ENCODE measurements around the gene LDLRAD3. TPM values are rescaled to one million over a fixed set of nuclear protein-coding genes. Genes with fewer than 3 reads are reported as not detected.

The LDLRAD3 gene
- total and polyA plus RNA-seq, 11 donors, result 1.1 to 7.7 (median 2.6) TPM

DNA sequence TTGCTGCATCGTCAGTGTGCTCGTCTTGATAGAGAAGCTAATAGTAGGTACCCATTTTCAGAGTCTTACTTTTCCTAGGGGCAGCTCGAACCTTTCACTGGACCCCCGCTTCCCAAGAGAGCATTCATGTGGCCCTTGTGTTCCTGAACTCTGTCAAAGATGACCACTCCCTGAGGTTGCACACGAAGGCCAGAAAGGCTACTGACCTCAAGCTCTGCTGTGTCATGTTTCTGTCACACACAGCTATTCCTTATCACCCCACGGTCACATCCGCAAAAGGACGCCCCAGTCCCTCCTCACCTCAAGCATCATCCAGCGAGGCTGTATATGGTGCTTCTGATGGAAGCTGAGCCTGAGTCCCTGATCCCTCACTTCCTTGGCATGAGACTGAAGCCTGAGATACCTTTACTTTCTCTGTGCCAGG lies 171.5 kb downstream of the LDLRAD3 start:
- no peak for ATAC-seq
- Histone ChIP-seq H3K9me3 (peaks cover 0 to 16% (median 0%) of the 10 kb centered on the region in 12 donors), H3K36me3 (no peaks in the 10 kb centered on the region), H3K4me1 (peaks cover 0 to 3% (median 0%) of the 10 kb centered on the region in 12 donors), H3K4me3 (no peak overlapping the region), H3K27me3 (peaks cover 0 to 11% (median 0%) of the 10 kb centered on the region in 9 donors), H3K27ac (no peak overlapping the region)
- intact Hi-C loops (cut with DNase I), result no loop called here
- 96 to 97% (median 97%) methylated on average over 9 of the region's 9 CpGs for WGBS, 4 donors
- no peak for TF ChIP-seq POLR2A (IDR thresholded peaks at IDR 0.05)
- TF ChIP-seq, protein P1, sequence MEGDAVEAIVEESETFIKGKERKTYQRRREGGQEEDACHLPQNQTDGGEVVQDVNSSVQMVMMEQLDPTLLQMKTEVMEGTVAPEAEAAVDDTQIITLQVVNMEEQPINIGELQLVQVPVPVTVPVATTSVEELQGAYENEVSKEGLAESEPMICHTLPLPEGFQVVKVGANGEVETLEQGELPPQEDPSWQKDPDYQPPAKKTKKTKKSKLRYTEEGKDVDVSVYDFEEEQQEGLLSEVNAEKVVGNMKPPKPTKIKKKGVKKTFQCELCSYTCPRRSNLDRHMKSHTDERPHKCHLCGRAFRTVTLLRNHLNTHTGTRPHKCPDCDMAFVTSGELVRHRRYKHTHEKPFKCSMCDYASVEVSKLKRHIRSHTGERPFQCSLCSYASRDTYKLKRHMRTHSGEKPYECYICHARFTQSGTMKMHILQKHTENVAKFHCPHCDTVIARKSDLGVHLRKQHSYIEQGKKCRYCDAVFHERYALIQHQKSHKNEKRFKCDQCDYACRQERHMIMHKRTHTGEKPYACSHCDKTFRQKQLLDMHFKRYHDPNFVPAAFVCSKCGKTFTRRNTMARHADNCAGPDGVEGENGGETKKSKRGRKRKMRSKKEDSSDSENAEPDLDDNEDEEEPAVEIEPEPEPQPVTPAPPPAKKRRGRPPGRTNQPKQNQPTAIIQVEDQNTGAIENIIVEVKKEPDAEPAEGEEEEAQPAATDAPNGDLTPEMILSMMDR (IDR thresholded peaks at IDR 0.05), result no peak
- DNase-seq, result no peak

DNA sequence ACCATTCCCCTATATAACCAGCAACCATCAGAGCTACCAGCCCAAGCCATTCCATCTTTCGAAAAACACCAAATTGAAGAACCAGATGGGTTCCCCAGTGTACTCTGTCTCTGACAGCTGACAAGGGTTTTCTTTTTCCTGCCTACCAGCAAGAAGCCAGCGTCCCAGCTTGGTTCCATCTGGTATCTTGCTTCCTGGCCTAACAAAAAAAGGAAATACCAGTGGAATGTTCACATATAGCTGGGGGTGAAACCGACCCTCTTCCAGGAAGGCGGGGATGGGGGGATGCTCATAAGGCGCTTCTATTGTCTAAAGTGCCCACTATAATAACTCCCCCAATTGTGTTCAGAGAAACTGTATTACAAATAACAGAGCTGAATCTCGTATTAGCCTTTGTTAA lies 172.3 kb downstream of the LDLRAD3 start:
- no peak overlapping the region for H3K4me3 ChIP-seq
- WGBS, 4 donors, result 59 to 71% (median 63%) methylated on average over 6 of the region's 6 CpGs
- H3K27ac ChIP-seq, result no peak overlapping the region
- H3K4me1 ChIP-seq, result peaks cover 0 to 3% (median 0%) of the 10 kb centered on the region in 12 donors
- intact Hi-C loops (cut with DNase I), result no loop called here
- no peak for TF ChIP-seq POLR2A (IDR thresholded peaks at IDR 0.05)
- TF ChIP-seq, protein P1 (IDR thresholded peaks at IDR 0.05), result no peak
- no peaks in the 10 kb centered on the region for H3K36me3 ChIP-seq
- peaks cover 0 to 11% (median 0%) of the 10 kb centered on the region in 9 donors for H3K27me3 ChIP-seq
- no peak for DNase-seq
- peaks cover 0 to 16% (median 0%) of the 10 kb centered on the region in 12 donors for H3K9me3 ChIP-seq
- ATAC-seq, result no peak

DNA sequence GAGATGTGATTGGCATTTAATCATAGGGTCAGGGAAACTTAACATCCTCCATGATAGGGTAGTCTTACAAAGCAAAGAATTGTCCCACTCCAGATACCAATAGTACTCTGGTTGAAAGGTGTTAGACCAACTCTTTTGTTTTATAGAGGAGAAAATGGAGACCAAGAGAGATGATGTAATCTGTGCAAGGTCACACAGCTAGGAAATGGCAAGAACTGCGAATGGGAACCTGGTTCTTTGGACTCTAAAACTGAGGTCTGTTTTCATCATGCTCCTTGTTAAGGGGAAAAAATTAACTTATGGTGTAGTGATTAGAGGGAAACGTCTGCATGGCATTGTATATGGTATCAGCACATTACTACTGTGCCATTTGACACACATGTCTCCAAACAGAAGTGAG lies 174.2 kb downstream of the LDLRAD3 start:
- peaks cover 0 to 13% (median 0%) of the 10 kb centered on the region in 12 donors for H3K9me3 ChIP-seq
- H3K4me3 ChIP-seq, result no peak overlapping the region
- H3K36me3 ChIP-seq, result no peaks in the 10 kb centered on the region
- ATAC-seq (no peak), DNase-seq (no peak)
- TF ChIP-seq, protein P1 (IDR thresholded peaks at IDR 0.05), result no peak
- no peak for TF ChIP-seq POLR2A (IDR thresholded peaks at IDR 0.05)
- H3K27ac ChIP-seq, result no peak overlapping the region
- H3K27me3 ChIP-seq, result no peaks in the 10 kb centered on the region
- peaks cover 0 to 3% (median 0%) of the 10 kb centered on the region in 12 donors for H3K4me1 ChIP-seq
- intact Hi-C loops (cut with DNase I), result no loop called here
- WGBS, 4 donors, result 91 to 92% (median 92%) methylated on average over 2 of the region's 2 CpGs

DNA sequence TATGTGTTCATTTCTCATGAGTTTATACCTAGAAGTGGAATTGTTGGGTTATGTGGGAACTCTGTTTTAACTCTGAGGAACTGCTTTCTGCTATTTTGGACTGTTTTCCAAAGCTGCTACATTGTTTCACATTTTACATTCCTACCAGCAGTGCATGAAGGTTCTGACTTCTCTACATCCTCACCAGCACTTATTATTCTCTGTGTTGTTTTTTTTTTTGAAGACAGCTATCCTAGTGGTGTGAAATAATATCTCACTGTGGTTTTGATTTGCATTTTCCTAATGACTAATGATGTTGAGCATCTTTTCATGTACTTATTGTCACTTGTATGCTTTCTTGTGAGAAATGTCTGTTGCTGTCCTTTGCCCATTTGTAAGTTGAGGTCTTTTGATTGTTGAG lies 175.4 kb downstream of the LDLRAD3 start:
- H3K27ac ChIP-seq, result no peak overlapping the region

More for the DNA sequence above, 175.4 kb downstream of the LDLRAD3 start:
- ATAC-seq, result no peak
- no peaks in the 10 kb centered on the region for H3K36me3 ChIP-seq
- no peak for DNase-seq
- H3K9me3 ChIP-seq, result peaks cover 0 to 4% (median 0%) of the 10 kb centered on the region in 12 donors
- intact Hi-C loops (cut with DNase I), result no loop called here
- peaks cover 0 to 3% (median 0%) of the 10 kb centered on the region in 12 donors for H3K4me1 ChIP-seq
- TF ChIP-seq, protein P1 (IDR thresholded peaks at IDR 0.05), result no peak
- TF ChIP-seq POLR2A (IDR thresholded peaks at IDR 0.05), result no peak
- no peaks in the 10 kb centered on the region for H3K27me3 ChIP-seq
- H3K4me3 ChIP-seq, result no peak overlapping the region
